ENCODE results near the gene RNU5B-1.

The RNU5B-1 gene

GRCh38 chr15:65292938-65293518, 11.4 kb upstream of the RNU5B-1 start:
- DNase-seq, result no peak
- H3K27me3 ChIP-seq, result no peaks in the 10 kb centered on the region
- no peaks in the 10 kb centered on the region for H3K4me1 ChIP-seq
- H3K9me3 ChIP-seq, result no peaks in the 10 kb centered on the region
- TF ChIP-seq, protein P1, sequence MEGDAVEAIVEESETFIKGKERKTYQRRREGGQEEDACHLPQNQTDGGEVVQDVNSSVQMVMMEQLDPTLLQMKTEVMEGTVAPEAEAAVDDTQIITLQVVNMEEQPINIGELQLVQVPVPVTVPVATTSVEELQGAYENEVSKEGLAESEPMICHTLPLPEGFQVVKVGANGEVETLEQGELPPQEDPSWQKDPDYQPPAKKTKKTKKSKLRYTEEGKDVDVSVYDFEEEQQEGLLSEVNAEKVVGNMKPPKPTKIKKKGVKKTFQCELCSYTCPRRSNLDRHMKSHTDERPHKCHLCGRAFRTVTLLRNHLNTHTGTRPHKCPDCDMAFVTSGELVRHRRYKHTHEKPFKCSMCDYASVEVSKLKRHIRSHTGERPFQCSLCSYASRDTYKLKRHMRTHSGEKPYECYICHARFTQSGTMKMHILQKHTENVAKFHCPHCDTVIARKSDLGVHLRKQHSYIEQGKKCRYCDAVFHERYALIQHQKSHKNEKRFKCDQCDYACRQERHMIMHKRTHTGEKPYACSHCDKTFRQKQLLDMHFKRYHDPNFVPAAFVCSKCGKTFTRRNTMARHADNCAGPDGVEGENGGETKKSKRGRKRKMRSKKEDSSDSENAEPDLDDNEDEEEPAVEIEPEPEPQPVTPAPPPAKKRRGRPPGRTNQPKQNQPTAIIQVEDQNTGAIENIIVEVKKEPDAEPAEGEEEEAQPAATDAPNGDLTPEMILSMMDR (IDR thresholded peaks at IDR 0.05; ENCODE audit: low read depth, low read length), result no peak
- no peaks in the 10 kb centered on the region for H3K36me3 ChIP-seq
- no peak overlapping the region for H3K4me3 ChIP-seq (ENCODE audit: low read depth, low read length)

DNA sequence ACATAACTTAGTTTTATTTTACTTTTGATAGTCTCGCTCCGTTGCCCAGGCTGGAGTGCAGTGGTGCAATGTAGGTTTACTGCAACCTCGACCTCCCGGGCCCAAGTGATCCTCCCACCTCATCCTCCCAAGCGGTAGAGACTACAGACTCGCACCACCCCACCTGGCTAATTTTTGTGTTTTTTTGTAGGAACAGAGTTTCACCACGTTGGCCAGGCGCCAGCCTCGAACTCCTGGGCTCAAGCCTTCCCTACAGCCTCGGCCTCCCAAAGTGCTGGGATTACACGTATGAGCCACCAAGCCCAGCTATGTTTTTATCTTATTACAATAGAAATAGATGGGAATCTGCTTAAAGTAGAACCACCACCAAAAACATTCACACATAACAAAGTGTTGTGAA, 5.7 kb upstream of the RNU5B-1 start:
- H3K4me3 ChIP-seq (ENCODE audit: low read depth, low read length), result no peak overlapping the region
- DNase-seq, result no peak

DNA sequence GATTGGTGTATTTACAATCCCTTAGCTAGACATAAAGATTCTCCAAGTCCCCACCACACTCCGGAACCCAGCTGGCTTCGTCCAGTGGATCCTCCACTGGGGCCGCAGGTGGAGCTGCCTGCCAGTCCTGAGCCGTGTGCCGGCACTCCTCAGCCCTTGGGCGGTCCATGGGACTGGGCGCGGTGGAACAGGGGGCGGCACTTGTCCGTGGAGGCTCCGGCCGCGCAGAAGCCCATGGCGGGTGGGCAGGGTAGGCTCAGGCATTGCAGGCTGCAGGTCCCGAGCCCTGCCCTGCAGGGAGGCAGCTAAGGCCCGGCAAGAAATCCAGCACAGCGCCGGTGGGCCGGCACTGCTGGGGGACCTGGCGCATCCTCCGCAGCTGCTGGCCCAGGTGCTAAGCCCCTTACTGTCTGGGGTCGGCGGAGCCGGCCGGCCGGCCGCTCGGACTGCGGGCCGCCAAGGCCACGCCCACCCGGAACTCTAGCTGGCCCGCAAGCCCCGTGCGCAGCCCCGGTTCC, 3.5 kb upstream of the RNU5B-1 start:
- Histone ChIP-seq H3K27me3 (no peaks in the 10 kb centered on the region), H3K36me3 (no peaks in the 10 kb centered on the region), H3K4me1 (peaks cover 4% of the 10 kb centered on the region; the same call in 1 of the 2 replicates), H3K9me3 (no peaks in the 10 kb centered on the region), H3K4me3 (ENCODE audit: low read depth, low read length) (no peak overlapping the region)
- TF ChIP-seq, protein P1 (IDR thresholded peaks at IDR 0.05; ENCODE audit: low read depth, low read length), result no peak
- no peak for DNase-seq

More for the DNA sequence above, 5.7 kb upstream of the RNU5B-1 start:
- TF ChIP-seq, protein P1 (IDR thresholded peaks at IDR 0.05; ENCODE audit: low read depth, low read length), result no peak
- Histone ChIP-seq H3K36me3 (no peaks in the 10 kb centered on the region), H3K4me1 (peaks cover 4% of the 10 kb centered on the region; the same call in 1 of the 2 replicates), H3K27me3 (no peaks in the 10 kb centered on the region), H3K9me3 (no peaks in the 10 kb centered on the region)

- TF ChIP-seq, protein P1 (IDR thresholded peaks at IDR 0.05; ENCODE audit: low read depth, low read length), result no peak
- no peaks in the 10 kb centered on the region for H3K27me3 ChIP-seq
- no peaks in the 10 kb centered on the region for H3K36me3 ChIP-seq
- no peaks in the 10 kb centered on the region for H3K9me3 ChIP-seq
- H3K4me1 ChIP-seq, result peaks cover 4% of the 10 kb centered on the region; the same call in 1 of the 2 replicates
- DNase-seq, result no peak
- no peak overlapping the region for H3K4me3 ChIP-seq (ENCODE audit: low read depth, low read length)
Observed at GRCh38 chr15:65302061-65302460, 2.4 kb upstream of the RNU5B-1 start.

DNA sequence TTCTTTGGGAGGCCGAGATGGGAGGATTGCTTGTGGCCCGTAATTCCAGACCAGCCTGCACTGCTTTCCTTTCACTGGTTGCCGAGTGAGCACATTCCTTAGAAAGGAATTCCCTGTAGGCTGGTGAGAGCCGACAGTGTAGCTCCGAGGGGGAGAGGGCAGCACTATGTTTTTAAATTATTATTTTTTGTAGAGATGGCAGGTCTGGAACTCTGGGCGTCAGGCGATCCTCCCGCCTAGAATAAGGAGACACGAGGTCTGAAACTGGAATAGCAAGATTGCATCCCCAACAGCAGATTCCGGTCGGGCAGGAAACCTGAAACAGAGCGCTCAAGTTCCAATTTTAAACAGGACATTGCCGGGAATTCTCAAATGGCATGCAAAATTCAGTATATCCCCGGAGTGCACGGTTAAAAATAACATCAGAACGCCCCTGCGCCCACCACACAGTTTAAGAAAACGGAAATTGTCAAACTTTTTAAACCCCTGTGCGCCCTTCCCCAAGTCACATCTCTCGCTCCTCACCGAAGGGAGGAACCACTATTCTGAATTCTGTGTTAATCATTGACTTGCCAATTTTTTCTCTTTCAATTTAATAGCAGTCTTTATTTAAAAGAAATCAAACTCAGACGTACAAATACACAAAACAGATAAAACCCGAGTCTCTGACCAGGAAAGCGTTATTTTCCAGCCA, 643 bp upstream of the RNU5B-1 start:
- TF ChIP-seq, protein P1 (IDR thresholded peaks at IDR 0.05; ENCODE audit: low read depth, low read length), result no peak
- peaks cover 4% of the 10 kb centered on the region; the same call in 1 of the 2 replicates for H3K4me1 ChIP-seq
- H3K9me3 ChIP-seq, result no peaks in the 10 kb centered on the region
- no peaks in the 10 kb centered on the region for H3K36me3 ChIP-seq
- no peaks in the 10 kb centered on the region for H3K27me3 ChIP-seq
- H3K4me3 ChIP-seq (ENCODE audit: low read depth, low read length), result peak overlapping the region; percentile 67
- DNase-seq, result peak; percentile 35
